ENCODE results near the gene NUAK2. TPM values are rescaled to one million over a fixed set of nuclear protein-coding genes. Genes with fewer than 3 reads are reported as not detected.
"Not testable (repeated sequence)": the region's sequence is repeated elsewhere in the genome, so short reads cannot be mapped to it uniquely, and the experiment has no call there.

NUAK2 gene
- total RNA-seq (2.1 TPM), polyA plus RNA-seq (4.0 TPM)
- long read RNA-seq, donor 1, result 0 reads
- long read RNA-seq, donor 2, partial matches to known transcripts, result 0 of 1 reads
- long read RNA-seq, donor 2, other reads (novel, unspliced or antisense), result 0 of 1 reads
- long read RNA-seq, donor 3, result 0 reads
- long read RNA-seq, donor 4, result 0 reads
- long read RNA-seq, donor 5, result 0 reads
- long read RNA-seq, donor 6, partial matches to known transcripts, result 0 of 2 reads
- long read RNA-seq, donor 6, other reads (novel, unspliced or antisense), result 0 of 2 reads
- long read RNA-seq, donor 7, partial matches to known transcripts, result 0 of 1 reads
- long read RNA-seq, donor 7, other reads (novel, unspliced or antisense), result 0 of 1 reads
- long read RNA-seq, donor 8, partial matches to known transcripts, result 0 of 1 reads
- long read RNA-seq, donor 8, other reads (novel, unspliced or antisense), result 0 of 1 reads
- long read RNA-seq, donor 9, partial matches to known transcripts, result 0 of 1 reads
- long read RNA-seq, donor 9, other reads (novel, unspliced or antisense), result 0 of 1 reads
- long read RNA-seq, donor 10, partial matches to known transcripts, result 0 of 2 reads
- long read RNA-seq, donor 10, other reads (novel, unspliced or antisense), result 0 of 2 reads

- DNase-seq (ENCODE audit: low read depth in 6 of 9, low spot score in 9 of 9), result peak in 4 of 9 donors; percentile 34 to 80 (median 61)
- Histone ChIP-seq H3K27ac (ENCODE audit: low read depth in 1 of 2, low read length in 1 of 2) (peak within 1 kb of the TSS in 1 of 2 donors; percentile 69), H3K9me3 (ENCODE audit: control insufficient read depth in 2 of 2, insufficient read depth in 1 of 2, low read length in 1 of 2) (peaks cover 0 to 10% of the 10 kb centered on the region in 2 donors), H3K4me3 (ENCODE audit: low read length in 2 of 2) (peak within 1 kb of the TSS; percentile 62 to 63), H3K36me3 (ENCODE audit: control insufficient read depth in 2 of 2, insufficient read depth in 2 of 2, low read length in 1 of 2) (no peaks in the 10 kb centered on the region), H3K27me3 (ENCODE audit: control insufficient read depth in 2 of 2, insufficient read depth in 1 of 2, low read length in 1 of 2) (peaks cover 2 to 89% of the 10 kb centered on the region in 2 donors), H3K4me1 (ENCODE audit: control insufficient read depth in 2 of 2, insufficient read depth in 2 of 2, low read length in 2 of 2) (peaks cover 8 to 43% of the 10 kb centered on the region in 2 donors)
- 1% methylated on average over 75 of the region's 75 CpGs for WGBS
These were observed at the start of gene NUAK2 for GRCh38 chr1:205321162-205321958. Gene NUAK2, minus strand, starts transcription at chr1:205321745. Its CDS starts 117 bp downstream, at chr1:205321628.

DNA sequence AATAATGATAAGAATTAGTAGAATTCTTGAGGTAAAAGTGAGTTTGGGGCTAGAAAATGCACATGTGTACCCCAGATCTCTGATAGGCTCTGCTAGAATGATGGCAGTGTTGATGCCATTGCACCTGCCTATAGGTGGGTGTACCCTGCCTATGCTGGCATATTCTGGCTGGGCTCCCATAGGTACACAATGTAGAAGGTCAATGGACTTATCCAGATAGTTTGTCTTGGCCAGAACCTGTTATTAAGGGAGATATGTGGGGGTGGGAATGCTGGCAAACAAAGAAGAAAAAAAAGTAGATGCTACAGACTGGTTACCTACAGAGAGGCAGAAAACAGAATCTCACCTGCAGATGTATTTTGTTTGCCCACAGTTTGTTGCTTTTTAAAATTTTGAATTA lies 49.2 kb upstream of the NUAK2 start:
- Histone ChIP-seq H3K36me3 (ENCODE audit: control insufficient read depth in 2 of 2, insufficient read depth in 2 of 2, low read length in 1 of 2) (no peaks in the 10 kb centered on the region), H3K27ac (ENCODE audit: low read depth in 1 of 2, low read length in 1 of 2) (no peak overlapping the region), H3K27me3 (ENCODE audit: control insufficient read depth in 2 of 2, insufficient read depth in 1 of 2, low read length in 1 of 2) (peaks cover 2 to 9% of the 10 kb centered on the region in 2 donors), H3K4me1 (ENCODE audit: control insufficient read depth in 2 of 2, insufficient read depth in 2 of 2, low read length in 2 of 2) (no peaks in the 10 kb centered on the region), H3K4me3 (ENCODE audit: low read length in 2 of 2) (no peak overlapping the region), H3K9me3 (ENCODE audit: control insufficient read depth in 2 of 2, insufficient read depth in 1 of 2, low read length in 1 of 2) (no peaks in the 10 kb centered on the region)
- no peak for DNase-seq (ENCODE audit: low read depth in 6 of 9, low spot score in 9 of 9)

DNA sequence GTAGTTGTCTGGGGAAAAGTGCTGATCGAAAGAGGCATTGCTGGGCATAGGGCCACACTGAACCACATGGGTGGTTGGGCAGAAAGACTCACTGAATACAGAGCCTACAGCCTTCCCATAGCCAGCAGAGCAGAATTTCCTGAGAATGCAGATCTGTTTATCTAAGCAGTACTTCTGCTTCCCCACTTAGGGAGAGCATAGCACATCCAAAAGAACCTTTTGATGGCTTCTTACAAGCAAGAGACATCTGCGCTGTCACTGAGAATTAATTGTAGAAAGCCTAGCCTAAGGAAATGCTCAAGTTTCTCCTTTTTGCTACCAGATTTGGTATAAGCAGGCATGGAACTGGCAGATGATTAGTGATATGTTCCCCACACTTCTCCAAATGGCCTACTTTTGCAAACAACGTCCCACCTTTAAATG lies 48.2 kb upstream of the NUAK2 start:
- Histone ChIP-seq H3K4me1 (ENCODE audit: control insufficient read depth in 2 of 2, insufficient read depth in 2 of 2, low read length in 2 of 2) (no peaks in the 10 kb centered on the region), H3K4me3 (ENCODE audit: low read length in 2 of 2) (no peak overlapping the region), H3K27me3 (ENCODE audit: control insufficient read depth in 2 of 2, insufficient read depth in 1 of 2, low read length in 1 of 2) (peaks cover 0 to 5% of the 10 kb centered on the region in 2 donors), H3K36me3 (ENCODE audit: control insufficient read depth in 2 of 2, insufficient read depth in 2 of 2, low read length in 1 of 2) (no peaks in the 10 kb centered on the region), H3K9me3 (ENCODE audit: control insufficient read depth in 2 of 2, insufficient read depth in 1 of 2, low read length in 1 of 2) (no peaks in the 10 kb centered on the region), H3K27ac (ENCODE audit: low read depth in 1 of 2, low read length in 1 of 2) (no peak overlapping the region)
- WGBS, result 44% methylated on average over 3 of the region's 3 CpGs
- DNase-seq (ENCODE audit: low read depth in 6 of 9, low spot score in 9 of 9), result no peak

DNA sequence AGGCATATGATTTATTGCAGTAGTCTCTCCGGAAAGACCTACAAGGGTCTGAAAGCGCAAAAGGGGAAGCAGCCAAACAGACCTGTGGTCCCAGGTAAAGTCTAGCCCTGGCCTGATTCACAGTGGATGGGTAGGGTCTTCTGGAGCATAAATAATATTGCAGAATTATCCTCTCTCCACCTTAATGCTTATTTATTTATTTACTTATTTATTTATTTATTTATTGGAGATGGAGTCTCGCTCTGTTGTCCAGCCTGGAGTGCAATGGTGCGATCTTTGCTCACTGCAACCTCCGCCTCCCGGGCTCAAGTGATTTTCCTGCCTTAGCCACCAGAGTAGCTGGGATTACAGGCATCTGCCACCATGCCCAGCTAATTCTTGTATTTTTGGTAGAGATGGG lies 46.9 kb upstream of the NUAK2 start:
- Histone ChIP-seq H3K9me3 (ENCODE audit: control insufficient read depth in 2 of 2, insufficient read depth in 1 of 2, low read length in 1 of 2) (no peaks in the 10 kb centered on the region), H3K27ac (ENCODE audit: low read depth in 1 of 2, low read length in 1 of 2) (no peak overlapping the region), H3K27me3 (ENCODE audit: control insufficient read depth in 2 of 2, insufficient read depth in 1 of 2, low read length in 1 of 2) (no peaks in the 10 kb centered on the region), H3K4me1 (ENCODE audit: control insufficient read depth in 2 of 2, insufficient read depth in 2 of 2, low read length in 2 of 2) (no peaks in the 10 kb centered on the region), H3K36me3 (ENCODE audit: control insufficient read depth in 2 of 2, insufficient read depth in 2 of 2, low read length in 1 of 2) (no peaks in the 10 kb centered on the region), H3K4me3 (ENCODE audit: low read length in 2 of 2) (no peak overlapping the region)
- 93% methylated on average over 6 of the region's 6 CpGs for WGBS
- no peak for DNase-seq (ENCODE audit: low read depth in 6 of 9, low spot score in 9 of 9)

DNA sequence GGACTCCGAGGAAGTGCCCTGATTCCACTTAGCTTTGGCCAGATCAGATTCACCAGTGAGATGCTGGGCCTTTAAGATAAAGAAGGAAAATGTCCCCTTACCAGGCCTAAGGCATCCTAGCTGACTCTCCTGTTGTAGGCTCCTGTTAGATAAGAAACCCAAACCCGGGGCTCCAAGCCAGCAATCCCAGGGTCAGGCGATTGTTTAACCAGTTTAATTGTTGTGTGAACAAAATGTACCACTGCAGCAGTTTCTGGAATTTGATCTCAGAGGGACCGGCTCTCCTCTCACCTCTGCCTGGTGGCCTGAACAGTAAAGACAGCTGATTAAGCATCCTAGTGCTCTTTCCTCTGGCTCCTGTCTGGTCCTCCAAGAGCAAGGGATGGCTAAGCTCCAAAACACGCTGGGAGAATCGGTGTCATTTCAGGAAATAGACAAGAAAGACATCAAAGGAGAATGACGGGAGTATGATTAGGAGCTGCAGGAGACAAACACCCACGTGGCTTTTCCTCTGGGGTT lies 44.5 kb upstream of the NUAK2 start:
- H3K9me3 ChIP-seq (ENCODE audit: control insufficient read depth in 2 of 2, insufficient read depth in 1 of 2, low read length in 1 of 2), result no peaks in the 10 kb centered on the region
- DNase-seq (ENCODE audit: low read depth in 6 of 9, low spot score in 9 of 9), result no peak
- H3K36me3 ChIP-seq (ENCODE audit: control insufficient read depth in 2 of 2, insufficient read depth in 2 of 2, low read length in 1 of 2), result no peaks in the 10 kb centered on the region
- H3K4me3 ChIP-seq (ENCODE audit: low read length in 2 of 2), result no peak overlapping the region
- no peak overlapping the region for H3K27ac ChIP-seq (ENCODE audit: low read depth in 1 of 2, low read length in 1 of 2)
- peaks cover 0 to 7% of the 10 kb centered on the region in 2 donors for H3K27me3 ChIP-seq (ENCODE audit: control insufficient read depth in 2 of 2, insufficient read depth in 1 of 2, low read length in 1 of 2)
- H3K4me1 ChIP-seq (ENCODE audit: control insufficient read depth in 2 of 2, insufficient read depth in 2 of 2, low read length in 2 of 2), result no peaks in the 10 kb centered on the region
- WGBS, result 65% methylated on average over 8 of the region's 8 CpGs

GRCh38 chr1:205365086-205365485 lies 43.5 kb upstream of the NUAK2 start:
- 86% methylated on average over 8 of the region's 8 CpGs for WGBS
- not testable (repeated sequence) for DNase-seq (ENCODE audit: low read depth in 6 of 9, low spot score in 9 of 9); H3K27ac ChIP-seq (ENCODE audit: low read depth in 1 of 2, low read length in 1 of 2); H3K4me3 ChIP-seq (ENCODE audit: low read length in 2 of 2); H3K9me3 ChIP-seq (ENCODE audit: control insufficient read depth in 2 of 2, insufficient read depth in 1 of 2, low read length in 1 of 2); H3K36me3 ChIP-seq (ENCODE audit: control insufficient read depth in 2 of 2, insufficient read depth in 2 of 2, low read length in 1 of 2); H3K4me1 ChIP-seq (ENCODE audit: control insufficient read depth in 2 of 2, insufficient read depth in 2 of 2, low read length in 2 of 2)
- H3K27me3 ChIP-seq (ENCODE audit: control insufficient read depth in 2 of 2, insufficient read depth in 1 of 2, low read length in 1 of 2), result peaks cover 0 to 13% of the 10 kb centered on the region in 2 donors

GRCh38 chr1:205360891-205361290 lies 39.3 kb upstream of the NUAK2 start:
- Histone ChIP-seq H3K27me3 (ENCODE audit: control insufficient read depth in 2 of 2, insufficient read depth in 1 of 2, low read length in 1 of 2) (peaks cover 0 to 40% of the 10 kb centered on the region in 2 donors), H3K4me1 (ENCODE audit: control insufficient read depth in 2 of 2, insufficient read depth in 2 of 2, low read length in 2 of 2) (no peaks in the 10 kb centered on the region), H3K4me3 (ENCODE audit: low read length in 2 of 2) (no peak overlapping the region), H3K9me3 (ENCODE audit: control insufficient read depth in 2 of 2, insufficient read depth in 1 of 2, low read length in 1 of 2) (no peaks in the 10 kb centered on the region), H3K27ac (ENCODE audit: low read depth in 1 of 2, low read length in 1 of 2) (no peak overlapping the region), H3K36me3 (ENCODE audit: control insufficient read depth in 2 of 2, insufficient read depth in 2 of 2, low read length in 1 of 2) (no peaks in the 10 kb centered on the region)
- no peak for DNase-seq (ENCODE audit: low read depth in 6 of 9, low spot score in 9 of 9)
- WGBS, result 92% methylated on average over 4 of the region's 4 CpGs

DNA sequence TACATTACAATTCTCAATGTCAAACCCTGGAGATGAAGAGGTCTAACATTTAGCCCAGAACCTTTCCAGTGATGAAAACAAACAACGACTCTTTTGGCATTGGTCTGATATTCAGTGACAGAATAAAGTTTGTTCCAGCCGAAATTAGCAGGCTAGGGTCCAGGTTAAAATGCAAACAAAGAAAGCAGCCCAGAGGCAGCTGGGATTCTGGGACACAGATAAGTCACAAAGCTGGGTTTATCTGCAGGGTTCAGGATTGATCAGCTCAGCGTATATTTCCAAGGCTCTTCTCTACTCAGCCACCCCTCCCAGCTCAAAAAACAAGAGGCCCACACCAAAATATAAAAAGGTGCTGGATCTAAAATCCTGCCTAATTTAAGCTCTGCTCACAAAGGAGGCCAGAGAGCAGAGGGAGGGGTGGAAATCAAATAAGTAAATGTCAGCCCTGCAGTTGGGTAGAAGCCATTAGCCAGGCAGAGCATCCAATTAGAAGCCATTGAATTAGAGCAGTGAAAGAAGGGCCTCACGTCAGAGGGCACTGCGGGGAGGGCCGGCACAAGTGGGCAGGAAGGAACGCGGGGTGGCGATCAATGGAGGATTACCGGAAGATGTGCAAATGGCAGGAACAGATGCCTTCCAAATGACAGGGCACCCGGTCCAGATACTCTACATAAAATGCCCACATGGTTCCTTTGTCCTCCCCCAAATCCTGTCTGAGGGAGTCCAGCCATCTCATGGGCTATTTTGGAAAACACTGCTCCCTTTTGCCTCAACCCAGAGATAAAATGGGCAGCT lies 38.4 kb upstream of the NUAK2 start:
- 84% methylated on average over 11 of the region's 11 CpGs for WGBS
- no peak overlapping the region for H3K27ac ChIP-seq (ENCODE audit: low read depth in 1 of 2, low read length in 1 of 2)

More for the DNA sequence above, 38.4 kb upstream of the NUAK2 start:
- no peaks in the 10 kb centered on the region for H3K9me3 ChIP-seq (ENCODE audit: control insufficient read depth in 2 of 2, insufficient read depth in 1 of 2, low read length in 1 of 2)
- H3K4me3 ChIP-seq (ENCODE audit: low read length in 2 of 2), result no peak overlapping the region
- H3K4me1 ChIP-seq (ENCODE audit: control insufficient read depth in 2 of 2, insufficient read depth in 2 of 2, low read length in 2 of 2), result no peaks in the 10 kb centered on the region
- DNase-seq (ENCODE audit: low read depth in 6 of 9, low spot score in 9 of 9), result no peak
- H3K36me3 ChIP-seq (ENCODE audit: control insufficient read depth in 2 of 2, insufficient read depth in 2 of 2, low read length in 1 of 2), result no peaks in the 10 kb centered on the region
- peaks cover 0 to 42% of the 10 kb centered on the region in 2 donors for H3K27me3 ChIP-seq (ENCODE audit: control insufficient read depth in 2 of 2, insufficient read depth in 1 of 2, low read length in 1 of 2)
